ENCODE measurements around the gene HTATSF1.

- TF ChIP-seq, protein P1, sequence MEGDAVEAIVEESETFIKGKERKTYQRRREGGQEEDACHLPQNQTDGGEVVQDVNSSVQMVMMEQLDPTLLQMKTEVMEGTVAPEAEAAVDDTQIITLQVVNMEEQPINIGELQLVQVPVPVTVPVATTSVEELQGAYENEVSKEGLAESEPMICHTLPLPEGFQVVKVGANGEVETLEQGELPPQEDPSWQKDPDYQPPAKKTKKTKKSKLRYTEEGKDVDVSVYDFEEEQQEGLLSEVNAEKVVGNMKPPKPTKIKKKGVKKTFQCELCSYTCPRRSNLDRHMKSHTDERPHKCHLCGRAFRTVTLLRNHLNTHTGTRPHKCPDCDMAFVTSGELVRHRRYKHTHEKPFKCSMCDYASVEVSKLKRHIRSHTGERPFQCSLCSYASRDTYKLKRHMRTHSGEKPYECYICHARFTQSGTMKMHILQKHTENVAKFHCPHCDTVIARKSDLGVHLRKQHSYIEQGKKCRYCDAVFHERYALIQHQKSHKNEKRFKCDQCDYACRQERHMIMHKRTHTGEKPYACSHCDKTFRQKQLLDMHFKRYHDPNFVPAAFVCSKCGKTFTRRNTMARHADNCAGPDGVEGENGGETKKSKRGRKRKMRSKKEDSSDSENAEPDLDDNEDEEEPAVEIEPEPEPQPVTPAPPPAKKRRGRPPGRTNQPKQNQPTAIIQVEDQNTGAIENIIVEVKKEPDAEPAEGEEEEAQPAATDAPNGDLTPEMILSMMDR (IDR thresholded peaks at IDR 0.05; ENCODE audit: low read length): no peak
- no peak for TF ChIP-seq EZH2 (IDR thresholded peaks at IDR 0.05; ENCODE audit: borderline replicate concordance, low read length)
These were observed 5.6 kb upstream of the HTATSF1 start for GRCh38 chrX:136491832-136492231.

All from OCI-LY1 (cell line).